Ovary (tissue), 9 donors: ENCODE data around the gene PRKG1. TPM values are rescaled to one million over a fixed set of nuclear protein-coding genes. Genes with fewer than 3 reads are reported as not detected.

Experiments used
- DNase-seq, 5 donors: peaks; one replicate each; pipeline ENCODE4 v3.0.0-alpha.2; 2019 to 2020
- H3K27ac ChIP-seq, 2 donors: fragments of 200-600 bp; one replicate each; pipeline versions ENCODE4 v1.5.1 to v1.8.0; 2019 to 2022
- H3K27me3 ChIP-seq: fragments of 200-600 bp; one replicate; pipeline ENCODE4 v1.8.0; 2022
- H3K36me3 ChIP-seq: fragments of 200-600 bp; sonication (generic); one replicate; pipeline ENCODE4 v1.5.1; 2019
- H3K4me1 ChIP-seq: one replicate; pipeline ENCODE4 v1.8.1; 2013; ENCODE audit warnings: mild to moderate bottlenecking, moderate library complexity; ENCODE audit not compliant: insufficient read depth
- H3K4me3 ChIP-seq: fragments of 200-600 bp; sonication (generic); one replicate; pipeline ENCODE4 v1.5.1; 2017
- H3K9me3 ChIP-seq, 2 donors: fragments of 200-600 bp in 1 of 2; sonication (generic) in 1 of 2; one replicate each; pipeline versions ENCODE4 v1.5.1 to v1.8.1; 2013 to 2019; ENCODE audit warnings: mild to moderate bottlenecking in 1 of 2, moderate library complexity in 1 of 2
- EP300 ChIP-seq: sonication (generic); formaldehyde crosslinking; IDR thresholded peaks from one replicate; pipeline ENCODE4 v1.6.1; 2017; ENCODE audit warnings: antibody characterized with exemption
- POLR2A ChIP-seq: fragments of 450-650 bp; IDR thresholded peaks from one replicate; pipeline ENCODE4 v1.6.1; 2017; ENCODE audit warnings: antibody characterized with exemption, mild to moderate bottlenecking, moderate library complexity
- WGBS, 3 donors: extraction: QIAGEN DNeasy Blood & Tissue Kit in 1 of 3; methylation state at CpG; one replicate each; pipeline versions ENCODE4 v1.1.5 to v1.1.7; 2013 to 2017; 5-methylcytosine and 5-hydroxymethylcytosine counted together
- intact Hi-C, 4 donors: fragments of 100-400 bp; cut with DNase I; formaldehyde crosslinking; loops; one replicate each; pipeline versions ENCODE4 v1.11.0 to v1.15.1; 2022 to 2023
- polyA plus RNA-seq, 2 donors: library from polyadenylated mRNA; stranded (reverse); fragments of 200-250 nt in 1 of 2; fragments of 350-450 nt in 1 of 2; fragmentation: Illumina TruSeq in 1 of 2; extraction: RNeasy Lipid Tissue Mini Kit (QIAGEN cat#74804) in 1 of 2; gene quantifications; one replicate each; pipeline ENCODE4 v1.2.3, GENCODE V29; 2013 to 2014
- total RNA-seq, 7 donors: library from RNA; depleted of rRNA in 2 of 7; stranded (reverse); fragments of >200 nt in 2 of 7; fragmentation: NEBNext Ultra II Directional in 3 of 7; extraction: Animal tissue kit (Norgen Biotek cat#: 25700) in 3 of 7; gene quantifications; one replicate each; pipeline versions ENCODE4 v1.1.0 to v1.2.4, GENCODE V29; 2016 to 2023
- TF ChIP-seq, protein P1 (sequence below), 3 donors: fragments of 450-650 bp in 2 of 3; fragments of 200-600 bp in 1 of 3; IDR thresholded peaks; one replicate each; pipeline versions ENCODE4 v1.5.1 to v1.8.0; 2016 to 2022; ENCODE audit warnings: antibody characterized with exemption in 3 of 3, mild to moderate bottlenecking in 1 of 3
- donor health status: DM: no; HTN: no; CAD: no; lungs with moderate emphysema.
- donor health status: DM: no; HTN: no; CAD: no.
- donor health status: Bipolar disorder and iron deficiency.
- donor health status: DM: yes; HTN: yes; CAD: no.
- donor health status: DM: no; HTN: no; CAD: no.
- donor health status: DM: yes; HTN: yes; CAD: no.

PRKG1 gene
- total and polyA plus RNA-seq, 9 donors: 2.8 to 21.1 (median 15.7) TPM

DNA sequence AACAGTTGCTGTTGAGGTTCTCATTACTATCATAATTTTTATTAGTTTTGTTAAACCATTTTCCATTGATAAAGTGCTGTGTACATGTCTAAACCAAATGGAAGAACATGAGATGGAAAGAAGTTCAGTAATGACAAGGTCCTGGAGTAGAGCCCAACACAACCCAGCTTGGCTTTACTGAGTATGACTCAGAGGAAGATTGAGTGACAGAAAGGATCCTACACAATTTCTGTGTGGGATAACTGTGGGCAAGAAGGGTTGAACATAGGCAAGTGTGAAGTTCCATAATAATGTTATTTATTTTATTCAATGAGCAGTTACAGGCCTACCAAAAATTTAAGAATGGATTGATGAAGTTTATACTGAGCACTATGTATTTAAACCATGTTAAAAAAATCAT lies 15.9 kb downstream of the PRKG1 start:
- H3K4me1 ChIP-seq: peaks cover 2% of the 10 kb centered on the region
- H3K27me3 ChIP-seq: no peaks in the 10 kb centered on the region
- no peaks in the 10 kb centered on the region for H3K9me3 ChIP-seq
- H3K27ac ChIP-seq: no peak overlapping the region
- intact Hi-C loops: no loop called here
- no peaks in the 10 kb centered on the region for H3K36me3 ChIP-seq
- DNase-seq: no peak
- H3K4me3 ChIP-seq: no peak overlapping the region
- TF ChIP-seq POLR2A (no peak), EP300 (no peak)
- TF ChIP-seq, protein P1, sequence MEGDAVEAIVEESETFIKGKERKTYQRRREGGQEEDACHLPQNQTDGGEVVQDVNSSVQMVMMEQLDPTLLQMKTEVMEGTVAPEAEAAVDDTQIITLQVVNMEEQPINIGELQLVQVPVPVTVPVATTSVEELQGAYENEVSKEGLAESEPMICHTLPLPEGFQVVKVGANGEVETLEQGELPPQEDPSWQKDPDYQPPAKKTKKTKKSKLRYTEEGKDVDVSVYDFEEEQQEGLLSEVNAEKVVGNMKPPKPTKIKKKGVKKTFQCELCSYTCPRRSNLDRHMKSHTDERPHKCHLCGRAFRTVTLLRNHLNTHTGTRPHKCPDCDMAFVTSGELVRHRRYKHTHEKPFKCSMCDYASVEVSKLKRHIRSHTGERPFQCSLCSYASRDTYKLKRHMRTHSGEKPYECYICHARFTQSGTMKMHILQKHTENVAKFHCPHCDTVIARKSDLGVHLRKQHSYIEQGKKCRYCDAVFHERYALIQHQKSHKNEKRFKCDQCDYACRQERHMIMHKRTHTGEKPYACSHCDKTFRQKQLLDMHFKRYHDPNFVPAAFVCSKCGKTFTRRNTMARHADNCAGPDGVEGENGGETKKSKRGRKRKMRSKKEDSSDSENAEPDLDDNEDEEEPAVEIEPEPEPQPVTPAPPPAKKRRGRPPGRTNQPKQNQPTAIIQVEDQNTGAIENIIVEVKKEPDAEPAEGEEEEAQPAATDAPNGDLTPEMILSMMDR (IDR thresholded peaks at IDR 0.05): no peak

DNA sequence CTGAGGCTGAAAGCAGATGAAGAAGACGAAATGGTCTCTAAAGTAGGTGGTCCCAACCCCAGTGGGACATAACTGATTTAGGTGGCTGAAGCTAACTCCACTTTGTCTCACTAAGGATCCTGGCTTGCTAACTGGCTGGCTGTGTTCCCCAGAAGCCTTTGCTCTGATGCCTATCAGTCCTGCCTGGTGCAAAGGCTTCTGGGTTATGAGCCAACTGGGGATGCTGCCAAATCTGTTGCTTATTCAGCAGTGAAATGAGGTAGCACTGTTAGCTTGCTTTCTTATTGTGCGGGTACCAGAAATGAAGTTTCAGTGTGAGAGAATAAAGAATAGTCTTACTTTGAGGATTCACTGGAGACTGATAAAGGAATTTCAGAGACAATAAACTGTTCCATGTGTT lies 18.1 kb downstream of the PRKG1 start:
- intact Hi-C loops: no loop called here

DNA sequence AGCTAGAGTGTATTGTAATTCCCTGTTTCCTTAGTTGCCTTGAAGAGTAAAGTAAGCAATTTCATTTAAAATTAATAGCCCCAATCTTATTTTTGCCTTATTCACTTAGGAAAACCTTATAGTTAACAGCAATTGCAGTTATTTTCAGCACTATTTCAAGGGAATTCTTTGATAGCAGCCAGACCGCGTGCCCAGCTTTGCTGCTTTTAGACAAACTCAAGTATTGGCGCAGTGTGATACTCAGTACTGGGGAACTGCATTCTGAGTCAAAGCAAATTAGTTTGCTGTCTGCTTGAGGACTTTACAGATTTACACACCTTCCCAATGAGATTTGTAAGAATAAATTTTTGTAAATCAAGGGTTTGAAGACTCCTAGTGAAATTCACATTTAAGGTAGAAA lies 21.2 kb downstream of the PRKG1 start:
- H3K27ac ChIP-seq: no peak overlapping the region
- H3K4me3 ChIP-seq: no peak overlapping the region
- H3K36me3 ChIP-seq: no peaks in the 10 kb centered on the region
- TF ChIP-seq EP300 (no peak), POLR2A (no peak)
- TF ChIP-seq, protein P1 (IDR thresholded peaks at IDR 0.05): no peak
- no peaks in the 10 kb centered on the region for H3K27me3 ChIP-seq
- WGBS, 3 donors: 22 to 46% (median 33%) methylated on average over 3 of the region's 3 CpGs
- DNase-seq: no peak
- intact Hi-C loops: no loop called here
- no peaks in the 10 kb centered on the region for H3K9me3 ChIP-seq
- H3K4me1 ChIP-seq: peaks cover 2% of the 10 kb centered on the region

More for the DNA sequence above, 18.1 kb downstream of the PRKG1 start:
- Histone ChIP-seq H3K4me3 (no peak overlapping the region), H3K9me3 (no peaks in the 10 kb centered on the region), H3K36me3 (no peaks in the 10 kb centered on the region), H3K27me3 (no peaks in the 10 kb centered on the region), H3K27ac (no peak overlapping the region), H3K4me1 (peaks cover 2% of the 10 kb centered on the region)
- TF ChIP-seq POLR2A (no peak), EP300 (no peak)
- TF ChIP-seq, protein P1 (IDR thresholded peaks at IDR 0.05): no peak
- WGBS, 3 donors: 56 to 63% (median 56%) methylated on average over 2 of the region's 2 CpGs
- peak; percentile 55 to 84 (median 75) for DNase-seq

DNA sequence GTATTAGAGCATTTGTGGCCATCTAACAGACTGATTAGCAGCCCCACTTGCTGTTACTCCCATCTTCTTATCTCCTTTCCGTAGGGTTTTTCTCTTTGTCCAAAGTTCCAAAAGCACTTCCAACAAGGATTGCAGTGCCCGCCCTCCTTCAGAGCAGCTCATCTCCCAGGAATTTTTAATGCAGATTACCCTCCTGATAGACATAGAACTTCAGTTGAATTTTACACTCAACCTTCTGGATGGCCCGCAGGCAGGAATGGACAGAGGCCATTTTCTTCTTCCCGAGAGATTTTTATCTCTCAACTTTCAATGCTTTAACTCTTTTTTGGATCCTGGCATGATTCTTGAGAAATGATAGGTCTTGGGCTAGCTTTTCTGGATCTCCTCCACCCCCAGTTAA lies 23.3 kb downstream of the PRKG1 start:
- TF ChIP-seq EP300 (no peak), POLR2A (no peak)
- TF ChIP-seq, protein P1 (IDR thresholded peaks at IDR 0.05): no peak
- WGBS, 3 donors: 85 to 93% (median 91%) methylated on average over 4 of the region's 4 CpGs
- no peak for DNase-seq
- intact Hi-C loops: no loop called here
- peaks cover 2% of the 10 kb centered on the region for H3K4me1 ChIP-seq
- no peak overlapping the region for H3K27ac ChIP-seq
- no peak overlapping the region for H3K4me3 ChIP-seq
- no peaks in the 10 kb centered on the region for H3K9me3 ChIP-seq
- H3K27me3 ChIP-seq: no peaks in the 10 kb centered on the region
- H3K36me3 ChIP-seq: no peaks in the 10 kb centered on the region

DNA sequence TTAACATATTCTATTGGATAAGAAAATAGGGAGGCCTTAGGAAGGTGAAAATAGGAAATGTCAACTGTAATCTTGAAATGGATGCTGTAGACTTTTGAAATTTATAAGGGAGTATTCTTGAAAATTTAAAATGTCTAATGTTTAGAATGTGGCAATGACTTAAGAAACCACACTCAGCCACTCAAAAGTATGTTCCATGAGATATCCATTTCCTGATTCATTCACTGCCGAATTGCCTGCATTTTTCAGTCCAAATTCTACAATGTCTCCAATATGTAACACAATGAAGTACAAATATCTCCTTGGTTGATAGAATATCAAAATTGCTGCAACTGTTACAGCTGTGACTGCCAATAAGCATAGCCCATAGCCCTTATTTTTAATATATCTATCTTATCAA lies 25.9 kb downstream of the PRKG1 start:
- H3K9me3 ChIP-seq: no peaks in the 10 kb centered on the region
- intact Hi-C loops: no loop called here
- TF ChIP-seq EP300 (no peak), POLR2A (no peak)
- TF ChIP-seq, protein P1 (IDR thresholded peaks at IDR 0.05): no peak
- H3K4me1 ChIP-seq: no peaks in the 10 kb centered on the region
- H3K36me3 ChIP-seq: no peaks in the 10 kb centered on the region
- DNase-seq: no peak
- H3K4me3 ChIP-seq: no peak overlapping the region
- no peak overlapping the region for H3K27ac ChIP-seq
- H3K27me3 ChIP-seq: no peaks in the 10 kb centered on the region
- WGBS, 3 donors: 85 to 98% (median 89%) methylated on average over 1 of the region's 1 CpG
